ENCODE data around the gene TMEM204. TPM values are rescaled to one million over a fixed set of nuclear protein-coding genes. Genes with fewer than 3 reads are reported as not detected.

TMEM204 gene
- polyA plus RNA-seq, 1 donor from 2014 or later: not detected

- H3K79me2 ChIP-seq (replicated peaks; ENCODE audit: insufficient read depth, low read length): no peaks in the 10 kb centered on the region
- H3K27ac ChIP-seq (ENCODE audit: low read length): no peak overlapping the region
- H4K20me1 ChIP-seq (ENCODE audit: insufficient read depth): no peaks in the 10 kb centered on the region
- no peaks in the 10 kb centered on the region for H3K9me3 ChIP-seq (ENCODE audit: low read length)
- H3K9me2 ChIP-seq (ENCODE audit: insufficient read depth, low read length): no peaks in the 10 kb centered on the region
- H3K9ac ChIP-seq (ENCODE audit: low read length): no peak overlapping the region
- TF ChIP-seq EZH2 (IDR thresholded peaks at IDR 0.05; ENCODE audit: borderline replicate concordance, insufficient read depth, low read length, poor library complexity, severe bottlenecking) (no peak), MXI1 (conservative IDR thresholded peaks at IDR 0.05; ENCODE audit: poor library complexity, severe bottlenecking) (no peak), CTCF (IDR thresholded peaks at IDR 0.05; ENCODE audit: poor library complexity, severe bottlenecking) (no peak), RAD21 (conservative IDR thresholded peaks at IDR 0.05) (no peak), TAF1 (IDR thresholded peaks at IDR 0.05; ENCODE audit: low read depth) (no peak), SMC3 (conservative IDR thresholded peaks at IDR 0.05; ENCODE audit: poor library complexity) (no peak), REST (IDR thresholded peaks at IDR 0.05; ENCODE audit: borderline replicate concordance) (no peak), POLR2AphosphoS5 (IDR thresholded peaks at IDR 0.05) (no peak), EP300 (conservative IDR thresholded peaks at IDR 0.05; ENCODE audit: poor library complexity, severe bottlenecking) (no peak)
- H3K27me3 ChIP-seq (ENCODE audit: insufficient read depth, low read depth, low read length): no peaks in the 10 kb centered on the region
- H3K36me3 ChIP-seq (ENCODE audit: insufficient read depth, low read length): no peaks in the 10 kb centered on the region
- H2AFZ ChIP-seq (ENCODE audit: low read depth, low read length): no peak overlapping the region
- no peak overlapping the region for H3K4me2 ChIP-seq (ENCODE audit: low read length)
- no peaks in the 10 kb centered on the region for H3F3A ChIP-seq (ENCODE audit: insufficient read depth, low read length, poor library complexity, severe bottlenecking)
- H3K4me3 ChIP-seq (ENCODE audit: low read length): no peak overlapping the region
Observed at GRCh38 chr16:1596516-1596915, 63.0 kb downstream of the TMEM204 start.

GRCh38 chr16:1597154-1597553, 63.7 kb downstream of the TMEM204 start:
- TF ChIP-seq RAD21 (conservative IDR thresholded peaks at IDR 0.05): no peak
- no peak for TF ChIP-seq SMC3 (conservative IDR thresholded peaks at IDR 0.05; ENCODE audit: poor library complexity)
- TF ChIP-seq EZH2 (IDR thresholded peaks at IDR 0.05; ENCODE audit: borderline replicate concordance, insufficient read depth, low read length, poor library complexity, severe bottlenecking): no peak
- no peak for TF ChIP-seq CTCF (IDR thresholded peaks at IDR 0.05; ENCODE audit: poor library complexity, severe bottlenecking)
- Histone ChIP-seq H3K9ac (ENCODE audit: low read length) (no peak overlapping the region), H3K27me3 (ENCODE audit: insufficient read depth, low read depth, low read length) (no peaks in the 10 kb centered on the region), H3K4me3 (ENCODE audit: low read length) (no peak overlapping the region), H3K9me3 (ENCODE audit: low read length) (no peaks in the 10 kb centered on the region), H2AFZ (ENCODE audit: low read depth, low read length) (no peak overlapping the region), H3K9me2 (ENCODE audit: insufficient read depth, low read length) (no peaks in the 10 kb centered on the region), H3K4me2 (ENCODE audit: low read length) (no peak overlapping the region), H3K79me2 (replicated peaks; ENCODE audit: insufficient read depth, low read length) (no peaks in the 10 kb centered on the region), H3K36me3 (ENCODE audit: insufficient read depth, low read length) (no peaks in the 10 kb centered on the region), H3K27ac (ENCODE audit: low read length) (no peak overlapping the region), H3F3A (ENCODE audit: insufficient read depth, low read length, poor library complexity, severe bottlenecking) (no peaks in the 10 kb centered on the region), H4K20me1 (ENCODE audit: insufficient read depth) (no peaks in the 10 kb centered on the region)

Data from neural cell (in vitro differentiated cells).